Chondrocyte (in vitro differentiated cells): ENCODE data around the gene ARHGAP28. TPM values are rescaled to one million over a fixed set of nuclear protein-coding genes. Genes with fewer than 3 reads are reported as not detected.
A peak's percentile ranks its signal among the peaks of the same experiment; 100 is the strongest.

Experiments
- DNase-seq: peaks from one replicate; pipeline ENCODE4 v3.0.0; 2021; ENCODE audit warnings: mixed read lengths, low spot score
- H3K27ac Mint-ChIP-seq: one replicate; pipeline ENCODE4 v1.8.0; 2021; ENCODE audit warnings: mild to moderate bottlenecking, moderate library complexity, mixed read lengths; ENCODE audit not compliant: unreplicated experiment
- H3K27me3 Mint-ChIP-seq: 2 replicates; pipeline ENCODE4 v1.8.0; 2021; ENCODE audit warnings: low read depth, mixed read lengths
- H3K36me3 Mint-ChIP-seq: 2 replicates; pipeline ENCODE4 v1.8.0; 2021; ENCODE audit warnings: low read depth, mixed read lengths
- H3K4me1 Mint-ChIP-seq: 2 replicates; pipeline ENCODE4 v1.8.0; 2021; ENCODE audit warnings: low read depth, mild to moderate bottlenecking, mixed read lengths
- H3K4me3 Mint-ChIP-seq: one replicate; pipeline ENCODE4 v1.8.0; 2021; ENCODE audit warnings: mild to moderate bottlenecking, moderate library complexity, mixed read lengths; ENCODE audit not compliant: unreplicated experiment
- H3K9me3 Mint-ChIP-seq: 2 replicates; pipeline ENCODE4 v1.8.0; 2021; ENCODE audit warnings: low read depth, mixed read lengths
- total RNA-seq: library from RNA; stranded (reverse); gene quantifications from 3 replicates; pipeline ENCODE4 v1.2.1, GENCODE V29; 2021
- TF ChIP-seq, protein P1 (sequence below): fragments of 200-600 bp; sonication (generic); IDR thresholded peaks from 2 replicates; pipeline ENCODE4 v1.5.0; 2021; ENCODE audit warnings: antibody characterized with exemption, mild to moderate bottlenecking, moderate library complexity

The ARHGAP28 gene
- total RNA-seq, 1 donor from 2014 or later = 18.1 TPM

DNA sequence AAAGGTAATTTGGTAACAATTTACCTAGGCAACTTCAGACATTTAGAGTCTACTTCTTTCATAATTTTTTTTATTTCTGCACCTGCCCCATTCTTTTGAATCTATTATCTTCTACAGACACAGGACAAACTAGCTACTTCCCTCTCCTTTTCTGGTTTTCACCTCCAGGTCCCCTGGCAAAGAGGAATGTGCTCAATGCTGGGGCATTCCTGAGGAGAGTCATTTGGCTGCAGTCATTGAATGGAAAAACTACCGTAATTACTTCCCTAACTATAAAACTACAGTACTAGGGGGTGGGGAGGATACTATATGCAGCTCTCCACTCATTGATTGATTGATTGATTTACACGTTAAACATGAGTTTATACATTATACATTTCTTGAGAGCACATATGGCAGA, 11.2 kb upstream of the ARHGAP28 start:
- Mint-ChIP-seq H3K4me3 (no peak overlapping the region), H3K4me1 (peaks cover 36% of the 10 kb centered on the region), H3K9me3 (no peaks in the 10 kb centered on the region), H3K27ac (no peak overlapping the region), H3K27me3 (no peaks in the 10 kb centered on the region), H3K36me3 (no peaks in the 10 kb centered on the region)
- TF ChIP-seq, protein P1, sequence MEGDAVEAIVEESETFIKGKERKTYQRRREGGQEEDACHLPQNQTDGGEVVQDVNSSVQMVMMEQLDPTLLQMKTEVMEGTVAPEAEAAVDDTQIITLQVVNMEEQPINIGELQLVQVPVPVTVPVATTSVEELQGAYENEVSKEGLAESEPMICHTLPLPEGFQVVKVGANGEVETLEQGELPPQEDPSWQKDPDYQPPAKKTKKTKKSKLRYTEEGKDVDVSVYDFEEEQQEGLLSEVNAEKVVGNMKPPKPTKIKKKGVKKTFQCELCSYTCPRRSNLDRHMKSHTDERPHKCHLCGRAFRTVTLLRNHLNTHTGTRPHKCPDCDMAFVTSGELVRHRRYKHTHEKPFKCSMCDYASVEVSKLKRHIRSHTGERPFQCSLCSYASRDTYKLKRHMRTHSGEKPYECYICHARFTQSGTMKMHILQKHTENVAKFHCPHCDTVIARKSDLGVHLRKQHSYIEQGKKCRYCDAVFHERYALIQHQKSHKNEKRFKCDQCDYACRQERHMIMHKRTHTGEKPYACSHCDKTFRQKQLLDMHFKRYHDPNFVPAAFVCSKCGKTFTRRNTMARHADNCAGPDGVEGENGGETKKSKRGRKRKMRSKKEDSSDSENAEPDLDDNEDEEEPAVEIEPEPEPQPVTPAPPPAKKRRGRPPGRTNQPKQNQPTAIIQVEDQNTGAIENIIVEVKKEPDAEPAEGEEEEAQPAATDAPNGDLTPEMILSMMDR = no peak
- DNase-seq = no peak

DNA sequence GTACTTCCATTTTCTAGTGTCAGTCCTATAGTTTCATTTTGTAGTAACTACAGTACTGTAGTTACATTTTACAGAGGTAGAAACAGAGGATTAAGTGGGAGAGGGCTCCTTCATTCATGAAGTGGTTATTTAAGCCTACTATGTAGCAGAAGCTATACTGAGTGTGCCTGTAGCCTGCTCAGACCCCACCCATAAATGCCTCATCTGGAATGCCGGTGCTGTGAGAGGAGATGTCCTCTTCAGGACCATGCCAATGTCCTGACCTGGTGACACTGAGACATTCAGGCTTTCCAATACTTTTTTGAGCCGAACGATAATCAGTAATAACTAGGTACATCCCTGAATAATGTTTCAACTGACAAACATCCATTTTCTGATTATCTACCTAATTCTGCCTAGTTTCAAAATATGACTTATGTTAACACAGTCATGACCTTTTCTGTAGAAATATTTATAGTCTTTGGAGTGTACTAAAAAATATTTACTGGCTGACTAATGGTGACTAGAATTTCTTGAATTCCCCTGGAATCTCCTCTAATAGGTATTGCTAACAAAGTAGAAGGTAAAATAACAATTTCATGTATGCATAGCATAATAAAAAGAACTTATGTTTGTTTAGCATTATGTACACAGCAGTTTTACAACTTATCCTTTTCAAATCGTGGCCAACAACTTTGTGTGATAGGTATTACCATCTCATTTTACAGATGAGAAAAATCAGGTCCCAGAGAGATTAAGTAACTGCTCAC, 10.2 kb upstream of the ARHGAP28 start:
- peaks cover 29% of the 10 kb centered on the region for H3K4me1 Mint-ChIP-seq
- no peaks in the 10 kb centered on the region for H3K27me3 Mint-ChIP-seq
- no peaks in the 10 kb centered on the region for H3K9me3 Mint-ChIP-seq
- TF ChIP-seq, protein P1 = no peak
- no peaks in the 10 kb centered on the region for H3K36me3 Mint-ChIP-seq
- DNase-seq = no peak
- H3K27ac Mint-ChIP-seq = no peak overlapping the region
- no peak overlapping the region for H3K4me3 Mint-ChIP-seq

DNA sequence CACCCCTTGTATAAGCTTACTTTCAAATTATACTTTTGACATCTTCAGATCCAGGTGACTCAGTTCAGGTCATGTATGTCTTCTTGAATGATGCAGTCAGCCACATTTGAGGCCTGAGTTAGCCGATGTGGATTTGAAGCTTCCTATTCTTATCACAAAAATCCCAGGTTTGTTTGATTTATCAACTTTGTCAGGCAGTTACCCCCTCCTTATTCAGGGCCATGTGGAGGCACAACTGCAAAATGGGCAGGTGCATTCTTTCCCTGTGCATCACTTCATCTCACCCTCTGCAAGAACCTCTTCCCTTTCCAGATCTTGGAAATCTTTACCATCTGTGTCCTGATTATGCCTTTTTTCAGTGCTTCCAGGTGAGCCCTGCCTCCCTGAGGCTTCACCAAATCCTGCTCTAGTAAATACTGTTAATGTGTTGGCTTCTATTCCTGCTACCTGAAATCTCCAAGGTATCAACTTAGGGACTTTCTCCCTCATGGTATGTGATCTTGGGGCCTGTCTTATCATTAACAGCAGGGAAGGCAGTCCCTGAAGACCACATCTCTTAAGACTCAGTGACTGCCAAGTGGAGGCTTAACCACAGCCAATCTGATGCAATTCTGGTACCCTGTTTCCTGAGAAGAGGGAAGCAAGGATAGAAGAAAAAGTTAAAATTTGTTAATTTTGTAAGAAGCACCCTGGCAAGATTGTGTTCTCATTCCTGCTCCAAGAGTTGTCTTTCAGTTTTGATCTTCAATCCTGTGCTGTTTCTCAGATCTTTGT, 9.4 kb upstream of the ARHGAP28 start:
- no peak for DNase-seq
- Mint-ChIP-seq H3K27me3 (no peaks in the 10 kb centered on the region), H3K4me1 (peaks cover 33% of the 10 kb centered on the region), H3K36me3 (no peaks in the 10 kb centered on the region), H3K9me3 (no peaks in the 10 kb centered on the region), H3K4me3 (no peak overlapping the region), H3K27ac (peak overlapping the region; percentile 42)
- TF ChIP-seq, protein P1 = no peak

DNA sequence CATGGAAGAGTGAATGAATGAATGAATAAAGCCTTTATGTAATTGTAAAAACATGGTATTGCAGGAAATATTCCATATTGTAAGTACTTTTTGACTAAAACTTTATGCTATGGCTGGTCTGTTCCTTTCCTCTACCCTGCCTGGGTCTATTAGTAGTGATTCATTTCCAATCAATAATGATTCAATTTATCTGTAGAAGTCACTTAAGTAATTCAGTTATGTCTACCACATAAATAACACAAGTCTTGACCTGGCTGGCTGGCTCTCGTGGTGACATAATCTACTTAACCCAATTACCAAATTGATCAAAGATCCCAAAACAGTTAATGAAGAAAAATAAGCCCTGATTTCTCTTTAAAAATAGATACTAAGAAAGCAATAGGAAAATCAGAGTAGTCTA, 7.8 kb upstream of the ARHGAP28 start:
- no peak overlapping the region for H3K27ac Mint-ChIP-seq
- DNase-seq = no peak
- H3K4me3 Mint-ChIP-seq = no peak overlapping the region
- no peaks in the 10 kb centered on the region for H3K9me3 Mint-ChIP-seq
- H3K4me1 Mint-ChIP-seq = peaks cover 33% of the 10 kb centered on the region
- H3K27me3 Mint-ChIP-seq = no peaks in the 10 kb centered on the region
- H3K36me3 Mint-ChIP-seq = no peaks in the 10 kb centered on the region
- TF ChIP-seq, protein P1 = no peak

DNA sequence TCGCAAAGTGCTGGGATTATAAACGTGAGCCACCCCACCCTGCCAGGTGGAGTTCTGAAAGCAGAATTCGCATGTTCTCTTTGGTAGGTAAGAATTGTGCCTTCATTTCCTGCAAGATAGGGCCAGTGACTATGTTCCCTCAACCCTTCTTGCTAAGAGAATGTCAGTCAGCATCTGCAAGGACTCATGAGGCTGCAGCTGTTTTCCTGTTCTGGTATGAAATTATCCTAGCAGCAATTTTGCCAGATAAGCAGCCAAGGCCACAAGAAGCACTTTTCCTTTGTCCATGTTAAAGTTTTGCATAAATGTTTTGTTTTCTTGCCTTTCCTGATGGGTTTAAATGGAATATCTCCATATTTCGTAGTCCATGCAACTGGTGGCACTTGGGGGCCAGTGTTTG, 6.8 kb upstream of the ARHGAP28 start:
- Mint-ChIP-seq H3K27ac (no peak overlapping the region), H3K36me3 (no peaks in the 10 kb centered on the region), H3K4me1 (peaks cover 33% of the 10 kb centered on the region), H3K9me3 (no peaks in the 10 kb centered on the region), H3K4me3 (no peak overlapping the region), H3K27me3 (no peaks in the 10 kb centered on the region)
- DNase-seq = no peak
- TF ChIP-seq, protein P1 = no peak
